Right atrium auricular region (tissue), 2 donors: ENCODE measurements around the gene HMCN1. TPM values are rescaled to one million over a fixed set of nuclear protein-coding genes. Genes with fewer than 3 reads are reported as not detected.
"Not testable (repeated sequence)": the region's sequence is repeated elsewhere in the genome, so short reads cannot be mapped to it uniquely, and the experiment has no call there.

ENCODE experiments used
- DNase-seq: peaks from one replicate; pipeline ENCODE4 v3.0.0-alpha.2; 2019; ENCODE audit warnings: low spot score
- H3K27ac ChIP-seq, 2 donors: fragments of 200-600 bp; sonication (generic); 1 replicate in 1 of 2; 2 replicates in 1 of 2; pipeline ENCODE4 v1.5.1; 2016 to 2019
- H3K27me3 ChIP-seq, 2 donors: fragments of 200-600 bp; sonication (generic); one replicate each; pipeline versions ENCODE4 v1.5.1 to v1.6.0; 2017 to 2019
- H3K36me3 ChIP-seq: fragments of 200-600 bp; sonication (generic); one replicate; pipeline ENCODE4 v1.5.1; 2016
- H3K4me1 ChIP-seq, 2 donors: fragments of 200-600 bp; sonication (generic); one replicate each; pipeline versions ENCODE4 v1.5.1 to v1.6.0; 2017 to 2019
- H3K4me3 ChIP-seq, 2 donors: fragments of 200-600 bp; sonication (generic); 1 replicate in 1 of 2; 2 replicates in 1 of 2; pipeline ENCODE4 v1.5.1; 2017 to 2019; ENCODE audit warnings: mild to moderate bottlenecking in 1 of 2, moderate library complexity in 1 of 2
- H3K9me3 ChIP-seq, 2 donors: fragments of 200-600 bp; sonication (generic); one replicate each; pipeline ENCODE4 v1.5.1; 2019
- total RNA-seq, 2 donors: library from RNA; depleted of rRNA; stranded (reverse); fragments of >200 nt; gene quantifications; one replicate each; pipeline ENCODE4 v1.1.0, GENCODE V29; 2016
- TF ChIP-seq, protein P1 (sequence below), 2 donors: fragments of 200-600 bp; sonication (generic); IDR thresholded peaks; one replicate each; pipeline ENCODE4 v1.5.1; 2019; ENCODE audit warnings: antibody characterized with exemption in 2 of 2

Gene HMCN1
- total RNA-seq, 2 donors from 2014 or later, result 14.8 to 20.2 TPM

DNA sequence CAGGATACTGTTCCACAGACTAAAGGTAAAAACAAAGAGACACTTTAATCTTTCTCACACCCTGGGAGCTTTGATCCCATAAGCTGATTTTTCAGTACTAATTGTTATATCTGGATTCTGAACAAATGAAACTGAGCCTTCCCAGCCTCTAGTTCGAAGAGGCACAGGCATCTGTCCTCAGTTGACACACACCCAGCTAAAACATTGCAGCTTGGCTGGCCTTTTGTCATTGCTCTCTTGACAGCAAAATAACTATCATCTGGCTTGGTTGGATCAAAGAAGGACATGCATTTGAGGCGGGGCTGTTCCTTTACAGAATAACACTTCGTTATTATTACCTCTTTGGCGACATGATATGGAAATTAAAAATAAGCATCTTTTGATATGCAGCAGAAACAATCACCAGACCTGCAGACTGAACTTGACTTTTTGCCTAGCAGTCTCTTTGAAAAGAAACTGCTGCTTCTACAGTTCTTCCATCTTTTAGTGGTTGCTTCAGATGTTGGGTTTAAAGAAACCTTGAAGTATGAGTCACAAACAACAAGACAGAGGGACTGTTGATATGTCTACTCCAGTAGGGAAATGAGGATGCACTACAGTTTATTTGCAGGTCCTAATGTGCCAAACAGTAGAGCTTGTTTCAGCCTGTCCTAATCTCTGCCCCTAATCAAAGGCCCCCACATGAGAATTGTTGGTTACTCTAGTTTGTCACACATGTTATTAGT, 474.4 kb downstream of the HMCN1 start:
- TF ChIP-seq, protein P1, sequence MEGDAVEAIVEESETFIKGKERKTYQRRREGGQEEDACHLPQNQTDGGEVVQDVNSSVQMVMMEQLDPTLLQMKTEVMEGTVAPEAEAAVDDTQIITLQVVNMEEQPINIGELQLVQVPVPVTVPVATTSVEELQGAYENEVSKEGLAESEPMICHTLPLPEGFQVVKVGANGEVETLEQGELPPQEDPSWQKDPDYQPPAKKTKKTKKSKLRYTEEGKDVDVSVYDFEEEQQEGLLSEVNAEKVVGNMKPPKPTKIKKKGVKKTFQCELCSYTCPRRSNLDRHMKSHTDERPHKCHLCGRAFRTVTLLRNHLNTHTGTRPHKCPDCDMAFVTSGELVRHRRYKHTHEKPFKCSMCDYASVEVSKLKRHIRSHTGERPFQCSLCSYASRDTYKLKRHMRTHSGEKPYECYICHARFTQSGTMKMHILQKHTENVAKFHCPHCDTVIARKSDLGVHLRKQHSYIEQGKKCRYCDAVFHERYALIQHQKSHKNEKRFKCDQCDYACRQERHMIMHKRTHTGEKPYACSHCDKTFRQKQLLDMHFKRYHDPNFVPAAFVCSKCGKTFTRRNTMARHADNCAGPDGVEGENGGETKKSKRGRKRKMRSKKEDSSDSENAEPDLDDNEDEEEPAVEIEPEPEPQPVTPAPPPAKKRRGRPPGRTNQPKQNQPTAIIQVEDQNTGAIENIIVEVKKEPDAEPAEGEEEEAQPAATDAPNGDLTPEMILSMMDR (IDR thresholded peaks at IDR 0.05), result no peak
- no peak overlapping the region for H3K27ac ChIP-seq
- no peaks in the 10 kb centered on the region for H3K9me3 ChIP-seq
- no peak for DNase-seq
- no peaks in the 10 kb centered on the region for H3K27me3 ChIP-seq
- H3K4me3 ChIP-seq, result no peak overlapping the region
- peaks cover 0 to 7% of the 10 kb centered on the region in 2 donors for H3K4me1 ChIP-seq
- no peaks in the 10 kb centered on the region for H3K36me3 ChIP-seq

DNA sequence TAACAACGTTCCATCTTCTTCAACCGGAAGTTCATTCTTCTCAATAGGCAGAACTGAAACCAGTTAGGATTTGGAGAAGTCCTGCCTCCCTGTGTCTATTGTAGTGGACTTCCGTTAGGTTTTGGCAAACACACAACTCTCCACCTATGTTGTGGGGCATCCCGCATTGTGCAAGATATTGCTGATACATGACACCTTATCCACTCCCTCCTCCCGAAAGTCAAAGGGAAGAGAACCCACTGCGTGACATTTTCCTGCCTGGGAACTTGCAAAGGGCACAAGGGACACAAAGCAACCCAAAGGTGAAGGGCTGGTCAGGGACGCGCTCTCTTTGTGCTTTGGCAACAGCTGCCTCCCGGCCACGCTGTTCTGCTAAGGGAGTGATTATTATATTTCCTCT, 476.1 kb downstream of the HMCN1 start:
- Histone ChIP-seq H3K4me3 (no peak overlapping the region), H3K4me1 (peaks cover 0 to 7% of the 10 kb centered on the region in 2 donors), H3K27me3 (no peaks in the 10 kb centered on the region), H3K27ac (no peak overlapping the region), H3K9me3 (no peaks in the 10 kb centered on the region), H3K36me3 (no peaks in the 10 kb centered on the region)
- TF ChIP-seq, protein P1 (IDR thresholded peaks at IDR 0.05), result no peak
- DNase-seq, result no peak

DNA sequence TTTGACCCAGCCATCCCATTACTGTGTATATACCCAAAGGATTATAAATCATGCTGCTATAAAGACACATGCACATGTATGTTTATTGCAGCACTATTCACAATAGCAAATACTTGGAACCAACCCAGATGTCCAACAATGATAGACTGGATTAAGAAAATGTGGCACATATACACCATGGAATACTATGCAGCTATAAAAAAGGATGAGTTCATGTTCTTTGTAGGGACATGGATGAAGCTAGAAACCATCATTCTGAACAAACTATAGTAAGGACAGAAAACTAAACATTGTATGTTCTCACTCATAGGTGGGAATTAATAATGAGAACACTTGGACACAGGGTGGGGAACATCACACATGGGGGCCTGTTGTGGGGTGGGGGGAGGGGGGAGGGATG, 477.4 kb downstream of the HMCN1 start:
- not testable (repeated sequence) for H3K27me3 ChIP-seq, H3K36me3 ChIP-seq, H3K4me3 ChIP-seq, DNase-seq, H3K9me3 ChIP-seq, H3K27ac ChIP-seq, H3K4me1 ChIP-seq

DNA sequence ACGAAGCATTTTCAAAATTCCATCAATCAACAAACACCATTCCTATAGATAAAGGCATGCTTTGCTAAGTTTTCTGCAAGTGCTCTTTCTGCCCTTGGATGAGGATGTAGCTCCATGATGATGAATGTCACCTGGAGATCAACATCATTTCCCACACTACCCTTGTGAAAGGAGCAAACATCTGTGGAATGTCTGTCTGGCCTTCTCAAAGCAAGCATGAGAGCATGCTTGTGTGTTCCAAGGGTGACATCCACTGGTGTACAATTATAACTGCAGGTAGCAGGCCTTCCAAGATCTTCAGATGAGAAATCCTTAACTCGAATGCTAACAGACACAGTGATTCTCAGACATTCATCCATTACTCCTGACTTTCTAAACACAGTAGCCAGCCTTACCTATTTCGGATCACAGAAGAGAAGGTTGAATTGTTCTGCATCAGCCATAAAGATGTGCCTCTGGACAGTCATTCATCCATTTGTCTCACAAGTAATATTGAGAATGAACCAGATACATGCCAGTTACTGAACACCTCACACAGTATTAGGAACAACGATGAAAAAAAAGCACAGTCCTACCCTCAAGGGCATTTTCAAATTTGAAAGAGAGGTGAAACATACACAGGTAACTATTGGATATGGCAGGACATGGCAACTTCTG, 478.5 kb downstream of the HMCN1 start:
- DNase-seq, result peak; percentile 63
- Histone ChIP-seq H3K27ac (no peak overlapping the region), H3K9me3 (no peaks in the 10 kb centered on the region), H3K27me3 (no peaks in the 10 kb centered on the region), H3K4me3 (no peak overlapping the region), H3K4me1 (peaks cover 0 to 4% of the 10 kb centered on the region in 2 donors), H3K36me3 (no peaks in the 10 kb centered on the region)
- TF ChIP-seq, protein P1 (IDR thresholded peaks at IDR 0.05), result peak; percentile 58 to 91

DNA sequence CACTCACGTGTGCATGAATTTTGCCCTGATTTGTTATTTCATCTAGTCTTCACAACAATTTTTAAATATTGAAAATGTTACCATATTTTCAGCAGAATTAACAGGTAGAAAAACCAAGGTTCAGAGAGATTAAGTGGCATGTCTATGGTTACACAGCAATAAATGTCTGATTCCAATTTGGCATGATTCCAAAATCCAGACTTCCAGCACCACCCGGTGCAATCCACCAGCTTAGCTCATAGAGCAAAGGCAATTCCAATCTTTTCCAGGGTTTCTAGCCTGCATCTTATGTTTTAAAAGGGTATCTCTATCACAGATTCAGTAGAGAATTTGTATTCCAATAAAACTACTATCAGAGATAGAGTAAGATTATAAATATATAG, 479.0 kb downstream of the HMCN1 start:
- H3K27ac ChIP-seq, result no peak overlapping the region
- H3K27me3 ChIP-seq, result no peaks in the 10 kb centered on the region
- H3K36me3 ChIP-seq, result no peaks in the 10 kb centered on the region
- no peaks in the 10 kb centered on the region for H3K9me3 ChIP-seq
- TF ChIP-seq, protein P1 (IDR thresholded peaks at IDR 0.05), result no peak
- DNase-seq, result no peak
- no peak overlapping the region for H3K4me3 ChIP-seq
- no peaks in the 10 kb centered on the region for H3K4me1 ChIP-seq

DNA sequence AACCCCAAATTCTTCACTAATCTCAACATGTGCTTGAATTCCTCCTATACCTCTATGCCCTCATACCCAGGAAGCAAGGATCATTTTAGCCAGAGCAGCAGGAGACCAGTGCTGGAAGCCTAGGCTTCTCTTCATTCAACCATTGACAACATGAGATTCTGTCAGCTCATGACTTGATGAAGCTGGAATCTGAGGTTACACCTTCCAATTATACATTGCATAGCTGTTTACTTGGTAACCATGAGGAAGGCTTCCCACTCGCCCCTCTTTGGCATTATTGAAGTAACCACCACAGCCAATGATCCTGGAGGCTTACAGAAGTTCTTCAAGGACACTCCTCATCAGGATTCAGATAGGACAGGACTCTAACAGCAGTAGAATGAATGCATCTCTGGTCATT, 480.6 kb downstream of the HMCN1 start:
- H3K9me3 ChIP-seq, result no peaks in the 10 kb centered on the region
- no peak for DNase-seq
- H3K27me3 ChIP-seq, result no peaks in the 10 kb centered on the region

More for the DNA sequence above, 480.6 kb downstream of the HMCN1 start:
- TF ChIP-seq, protein P1 (IDR thresholded peaks at IDR 0.05), result no peak
- Histone ChIP-seq H3K4me1 (no peaks in the 10 kb centered on the region), H3K27ac (no peak overlapping the region), H3K4me3 (no peak overlapping the region), H3K36me3 (no peaks in the 10 kb centered on the region)
